ENCODE data around the gene ADCY10. TPM values are rescaled to one million over a fixed set of nuclear protein-coding genes. Genes with fewer than 3 reads are reported as not detected.

The ADCY10 gene
- total and polyA plus RNA-seq, 9 of the 15 experiments (the other 6 are each of a cell fraction or from before 2014, with no cell fraction given), result 0.08 to 0.86 (median 0.22) TPM

DNA sequence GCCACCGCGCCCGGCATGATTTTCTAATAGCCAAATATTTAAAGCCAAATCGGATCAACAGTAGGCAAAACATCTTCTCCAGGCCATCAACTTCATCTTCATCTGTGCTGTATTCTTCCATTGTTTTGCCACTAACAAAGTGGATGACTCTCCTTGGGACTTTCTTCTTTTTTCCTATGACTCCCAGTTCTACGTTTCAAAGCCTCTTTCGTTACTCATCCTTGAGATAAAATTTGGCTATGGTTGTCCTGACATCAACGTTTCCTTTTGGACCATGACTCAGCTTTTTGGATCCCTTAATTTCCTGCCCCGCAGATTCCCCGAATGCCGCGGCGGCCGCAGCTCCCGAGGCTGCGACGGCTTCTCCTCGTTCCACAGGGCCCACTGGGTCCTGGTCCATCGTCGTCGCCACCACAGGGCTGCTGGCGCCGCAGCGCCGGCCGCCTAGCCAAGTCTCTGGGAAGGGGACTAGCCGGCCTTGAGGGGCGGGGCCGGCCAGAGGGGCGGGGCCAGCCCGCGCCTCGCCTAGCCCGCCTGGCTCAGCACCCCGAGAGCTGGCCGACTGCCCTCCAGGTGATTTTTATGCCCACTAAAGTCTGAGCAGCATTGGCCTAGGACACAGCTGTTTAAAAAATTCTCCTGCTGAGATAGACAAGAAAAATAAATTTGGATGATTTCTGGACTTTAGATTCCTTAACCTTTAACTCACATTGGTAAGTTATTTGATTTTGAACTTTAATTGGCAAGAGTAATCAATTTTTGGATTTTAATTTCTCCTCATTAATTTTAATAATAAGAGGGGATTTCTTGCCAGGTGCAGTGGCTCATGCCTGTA, 93.9 kb downstream of the ADCY10 start (continued):
- peak; percentile 60; the same call in 1 of the 2 replicates for TF ChIP-seq ZBTB2 (IDR thresholded peaks at IDR 0.05)
- no peak for TF ChIP-seq PRMT5 (CRISPR knock-in tag; IDR thresholded peaks at IDR 0.05)
- TF ChIP-seq SMAD2 (IDR thresholded peaks at IDR 0.05; ENCODE audit: low read depth, low read length), result no peak
- TF ChIP-seq SAP30 (IDR thresholded peaks at IDR 0.05; ENCODE audit: borderline replicate concordance, insufficient read depth, low read depth, low read length, poor library complexity, severe bottlenecking), result no peak
- no peak for TF ChIP-seq CREBBP (IDR thresholded peaks at IDR 0.05; ENCODE audit: low read depth, low read length)
- TF ChIP-seq PRPF4 (IDR thresholded peaks at IDR 0.05; ENCODE audit: insufficient read depth, low read depth, low read length, poor library complexity, severe bottlenecking), result no peak
- TF ChIP-seq SRSF9 (IDR thresholded peaks at IDR 0.05; ENCODE audit: borderline replicate concordance, low read depth, low read length), result no peak
- TF ChIP-seq ZNF57 (CRISPR knock-in tag; IDR thresholded peaks at IDR 0.05), result no peak
- TF ChIP-seq, protein P1, sequence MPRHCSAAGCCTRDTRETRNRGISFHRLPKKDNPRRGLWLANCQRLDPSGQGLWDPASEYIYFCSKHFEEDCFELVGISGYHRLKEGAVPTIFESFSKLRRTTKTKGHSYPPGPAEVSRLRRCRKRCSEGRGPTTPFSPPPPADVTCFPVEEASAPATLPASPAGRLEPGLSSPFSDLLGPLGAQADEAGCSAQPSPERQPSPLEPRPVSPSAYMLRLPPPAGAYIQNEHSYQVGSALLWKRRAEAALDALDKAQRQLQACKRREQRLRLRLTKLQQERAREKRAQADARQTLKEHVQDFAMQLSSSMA (CRISPR knock-in tag; IDR thresholded peaks at IDR 0.05), result no peak; the same call in 1 of the 2 replicates
- no peak for TF ChIP-seq ZSCAN29 (IDR thresholded peaks at IDR 0.05)
- TF ChIP-seq RNF219 (CRISPR knock-in tag; IDR thresholded peaks at IDR 0.05), result no peak
- no peak for TF ChIP-seq EWSR1 (IDR thresholded peaks at IDR 0.05; ENCODE audit: borderline replicate concordance, low read depth, partially characterized antibody)
- TF ChIP-seq ZNF121 (CRISPR knock-in tag; conservative IDR thresholded peaks at IDR 0.05), result no peak
- TF ChIP-seq ZNF165 (CRISPR knock-in tag; IDR thresholded peaks at IDR 0.05; ENCODE audit: borderline replicate concordance), result no peak
- TF ChIP-seq, protein P2, sequence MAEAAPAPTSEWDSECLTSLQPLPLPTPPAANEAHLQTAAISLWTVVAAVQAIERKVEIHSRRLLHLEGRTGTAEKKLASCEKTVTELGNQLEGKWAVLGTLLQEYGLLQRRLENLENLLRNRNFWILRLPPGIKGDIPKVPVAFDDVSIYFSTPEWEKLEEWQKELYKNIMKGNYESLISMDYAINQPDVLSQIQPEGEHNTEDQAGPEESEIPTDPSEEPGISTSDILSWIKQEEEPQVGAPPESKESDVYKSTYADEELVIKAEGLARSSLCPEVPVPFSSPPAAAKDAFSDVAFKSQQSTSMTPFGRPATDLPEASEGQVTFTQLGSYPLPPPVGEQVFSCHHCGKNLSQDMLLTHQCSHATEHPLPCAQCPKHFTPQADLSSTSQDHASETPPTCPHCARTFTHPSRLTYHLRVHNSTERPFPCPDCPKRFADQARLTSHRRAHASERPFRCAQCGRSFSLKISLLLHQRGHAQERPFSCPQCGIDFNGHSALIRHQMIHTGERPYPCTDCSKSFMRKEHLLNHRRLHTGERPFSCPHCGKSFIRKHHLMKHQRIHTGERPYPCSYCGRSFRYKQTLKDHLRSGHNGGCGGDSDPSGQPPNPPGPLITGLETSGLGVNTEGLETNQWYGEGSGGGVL (CRISPR knock-in tag; IDR thresholded peaks at IDR 0.05), result no peak
- TF ChIP-seq DPF2 (IDR thresholded peaks at IDR 0.05), result peak; percentile 88
- TF ChIP-seq SMARCA4 (IDR thresholded peaks at IDR 0.05), result peak; percentile 86
- no peak for TF ChIP-seq POLR3G (IDR thresholded peaks at IDR 0.05; ENCODE audit: extremely low read depth, insufficient read length, insufficient replicate concordance)
- TF ChIP-seq ZNF253 (CRISPR knock-in tag; conservative IDR thresholded peaks at IDR 0.05), result no peak
- no peak for TF ChIP-seq PYGO2 (tag; IDR thresholded peaks at IDR 0.05)
- TF ChIP-seq WHSC1 (IDR thresholded peaks at IDR 0.05; ENCODE audit: low read length), result no peak
- TF ChIP-seq ZNF263 (CRISPR knock-in tag; IDR thresholded peaks at IDR 0.05; ENCODE audit: borderline replicate concordance), result no peak
- peak; percentile 67 for TF ChIP-seq SUPT5H (IDR thresholded peaks at IDR 0.05)
